Measurements from ENCODE around the gene FUT6.
"Not testable (repeated sequence)": the region's sequence is repeated elsewhere in the genome, so short reads cannot be mapped to it uniquely, and the experiment has no call there.

FUT6 gene

GRCh38 chr19:5786593-5787408 lies 52.7 kb downstream of the FUT6 start:
- no peak for DNase-seq (ENCODE audit: low read depth in 2 of 2)

- no peak for DNase-seq (ENCODE audit: low read depth in 2 of 2)
Observed at GRCh38 chr19:5785423-5785822, 54.1 kb downstream of the FUT6 start.

GRCh38 chr19:5784581-5785147 lies 54.8 kb downstream of the FUT6 start, which contains the start of gene PRR22:
PRR22 (minus strand) TSS chr19:5784746; CDS start chr19:5784660, 86 bp downstream.
- DNase-seq (ENCODE audit: low read depth in 2 of 2) = no peak

GRCh38 chr19:5782945-5783919 lies 56.3 kb downstream of the FUT6 start:
- DNase-seq (ENCODE audit: low read depth in 2 of 2) = no peak

GRCh38 chr19:5782322-5782721 lies 57.2 kb downstream of the FUT6 start:
- DNase-seq (ENCODE audit: low read depth in 2 of 2) = no peak

- not testable (repeated sequence) for DNase-seq (ENCODE audit: low read depth in 2 of 2)
Observed at GRCh38 chr19:5780916-5781315, 58.6 kb downstream of the FUT6 start.

Measured in stimulated activated CD8-positive, alpha-beta memory T cell treated with anti-CD3 and anti-CD28 coated beads, Interleukin-7, amount 100 ng/mL, for 4 hours (primary cell).